ENCODE data around the gene RIN3.

The RIN3 gene

GRCh38 chr14:92613681-92614260, 100.2 kb downstream of the RIN3 start:
- no peak for DNase-seq (ENCODE audit: low read depth, low spot score)
- in situ Hi-C loops (cut with HindIII; ENCODE audit: low sequenced_read_pairs) = no loop called here
- no peak for TF ChIP-seq CTCF (IDR thresholded peaks at IDR 0.05; ENCODE audit: low read depth, low read length)
- no peak overlapping the region for H3K4me3 ChIP-seq (ENCODE audit: low read depth, low read length)

- no peak overlapping the region for H3K4me3 ChIP-seq (ENCODE audit: low read depth, low read length)
- in situ Hi-C loops (cut with HindIII; ENCODE audit: low sequenced_read_pairs) = no loop called here
- no peak for DNase-seq (ENCODE audit: low read depth, low spot score)
- no peak for TF ChIP-seq CTCF (IDR thresholded peaks at IDR 0.05; ENCODE audit: low read depth, low read length)
Measured at GRCh38 chr14:92615451-92615850, 101.9 kb downstream of the RIN3 start.

- DNase-seq (ENCODE audit: low read depth, low spot score) = no peak
- in situ Hi-C loops (cut with HindIII; ENCODE audit: low sequenced_read_pairs) = no loop called here
- TF ChIP-seq CTCF (IDR thresholded peaks at IDR 0.05; ENCODE audit: low read depth, low read length) = no peak
- no peak overlapping the region for H3K4me3 ChIP-seq (ENCODE audit: low read depth, low read length)
Measured at GRCh38 chr14:92616178-92616577, 102.6 kb downstream of the RIN3 start.

- no peak overlapping the region for H3K4me3 ChIP-seq (ENCODE audit: low read depth, low read length)
- no peak for DNase-seq (ENCODE audit: low read depth, low spot score)
- in situ Hi-C loops (cut with HindIII; ENCODE audit: low sequenced_read_pairs) = no loop called here
- TF ChIP-seq CTCF (IDR thresholded peaks at IDR 0.05; ENCODE audit: low read depth, low read length) = no peak
Measured at GRCh38 chr14:92617581-92617980, 104.0 kb downstream of the RIN3 start.

- DNase-seq (ENCODE audit: low read depth, low spot score) = no peak
- in situ Hi-C loops (cut with HindIII; ENCODE audit: low sequenced_read_pairs) = no loop called here
Measured at GRCh38 chr14:92619671-92620456, 106.3 kb downstream of the RIN3 start.

GRCh38 chr14:92622311-92622710, 108.7 kb downstream of the RIN3 start:
- in situ Hi-C loops (cut with HindIII; ENCODE audit: low sequenced_read_pairs) = no loop called here
- no peak overlapping the region for H3K4me3 ChIP-seq (ENCODE audit: low read depth, low read length)
- TF ChIP-seq CTCF (IDR thresholded peaks at IDR 0.05; ENCODE audit: low read depth, low read length) = no peak
- no peak for DNase-seq (ENCODE audit: low read depth, low spot score)

More at GRCh38 chr14:92619671-92620456, 106.3 kb downstream of the RIN3 start:
- TF ChIP-seq CTCF (IDR thresholded peaks at IDR 0.05; ENCODE audit: low read depth, low read length) = no peak
- no peak overlapping the region for H3K4me3 ChIP-seq (ENCODE audit: low read depth, low read length)
